Psoas muscle (tissue), 8 donors: ENCODE data around the gene IFNK. TPM values are rescaled to one million over a fixed set of nuclear protein-coding genes. Genes with fewer than 3 reads are reported as not detected.
A peak's percentile ranks its signal among the peaks of the same experiment; 100 is the strongest.

ENCODE experiments used
- ATAC-seq, 4 donors: fragments of 200-7000 bp; cut with Tn5 transposase; one replicate each; pipeline ENCODE4 v1.9.1; 2020; ENCODE audit warnings: moderate library complexity in 3 of 4, mild to moderate bottlenecking in 2 of 4
- DNase-seq, 2 donors: peaks; one replicate each; pipeline ENCODE4 v3.0.0-alpha.2; 2020
- H3K27ac ChIP-seq: fragments of 200-600 bp; one replicate; pipeline ENCODE4 v1.8.0; 2022
- H3K27me3 ChIP-seq, 3 donors: fragments of 200-600 bp in 1 of 3; one replicate each; pipeline versions ENCODE4 v1.6.1 to v1.8.0; 2013 to 2022; ENCODE audit warnings: low read length in 2 of 3, mild to moderate bottlenecking in 2 of 3, moderate library complexity in 1 of 3; ENCODE audit not compliant: insufficient read depth in 3 of 3
- H3K36me3 ChIP-seq, 2 donors: fragments of 200-600 bp in 1 of 2; one replicate each; pipeline versions ENCODE4 v1.6.1 to v1.8.0; 2013 to 2022; ENCODE audit warnings: low read depth in 1 of 2, mild to moderate bottlenecking in 1 of 2, moderate library complexity in 1 of 2; ENCODE audit not compliant: insufficient read depth in 1 of 2
- H3K4me1 ChIP-seq: fragments of 200-600 bp; one replicate; pipeline ENCODE4 v1.8.0; 2022
- H3K4me3 ChIP-seq: fragments of 200-600 bp; one replicate; pipeline ENCODE4 v1.8.0; 2022; ENCODE audit warnings: mild to moderate bottlenecking
- H3K9me3 ChIP-seq: fragments of 200-600 bp; one replicate; pipeline ENCODE4 v1.8.0; 2022
- WGBS, 3 donors: extraction: QIAGEN DNeasy Blood & Tissue Kit; methylation state at CpG; one replicate each; pipeline versions ENCODE4 v1.1.6 to v1.1.7; 2013; 5-methylcytosine and 5-hydroxymethylcytosine counted together
- intact Hi-C, 2 donors: fragments of 100-400 bp; cut with DNase I; formaldehyde crosslinking; loops; one replicate each; pipeline versions ENCODE4 v1.11.0 to v1.14.2; 2022
- polyA plus RNA-seq, 3 donors: library from polyadenylated mRNA; stranded (reverse); fragments of 200-250 nt; gene quantifications; one replicate each; pipeline ENCODE4 v1.2.3, GENCODE V29; 2013
- total RNA-seq, 4 donors: library from RNA; stranded (reverse); fragmentation: NEBNext Ultra II Directional in 2 of 4; extraction: Animal tissue kit (Norgen Biotek cat#: 25700) in 2 of 4; gene quantifications; one replicate each; pipeline versions ENCODE4 v1.2.1 to v1.2.4, GENCODE V29; 2021 to 2023
- TF ChIP-seq, protein P1 (sequence below): fragments of 200-600 bp; IDR thresholded peaks from one replicate; pipeline ENCODE4 v1.8.0; 2022; ENCODE audit warnings: antibody characterized with exemption
- donor health status: healthy with polysubstance abuse.
- donor health status: DM: no; HTN: no; CAD: no; lungs with moderate emphysema.
- donor health status: Bipolar disorder and iron deficiency.
- donor health status: healthy.
- donor health status: DM: yes; HTN: yes; CAD: no.
- donor health status: DM: no; HTN: no; CAD: no.
- donor health status: DM: no; HTN: no; CAD: no.
- donor health status: DM: yes; HTN: yes; CAD: no.

Gene IFNK
- total and polyA plus RNA-seq, 7 donors, result not detected

DNA sequence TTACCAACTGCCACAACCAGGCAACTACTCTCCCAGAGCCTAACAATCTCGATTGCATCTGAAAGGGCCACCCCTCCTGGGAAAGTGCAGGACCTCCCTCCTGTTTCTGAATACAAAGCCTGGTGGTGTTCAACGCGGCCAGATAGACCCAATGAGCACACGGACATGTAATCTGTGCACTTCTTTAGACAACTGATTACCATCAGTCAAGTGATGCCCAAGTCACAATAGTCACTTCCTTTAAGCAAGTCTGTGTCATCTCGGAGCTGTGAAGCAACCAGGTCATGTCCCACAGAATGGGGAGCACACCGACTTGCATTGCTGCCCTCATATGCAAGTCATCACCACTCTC, 48.5 kb downstream of the IFNK start:
- H3K27ac ChIP-seq, result peak overlapping the region; percentile 97
- H3K9me3 ChIP-seq, result no peaks in the 10 kb centered on the region
- H3K27me3 ChIP-seq, result no peaks in the 10 kb centered on the region
- peak; percentile 44 to 68 (median 64) for ATAC-seq
- peak overlapping the region; percentile 88 for H3K4me3 ChIP-seq
- intact Hi-C loops, result no loop called here
- H3K36me3 ChIP-seq, result peaks cover 0 to 2% of the 10 kb centered on the region in 2 donors
- TF ChIP-seq, protein P1, sequence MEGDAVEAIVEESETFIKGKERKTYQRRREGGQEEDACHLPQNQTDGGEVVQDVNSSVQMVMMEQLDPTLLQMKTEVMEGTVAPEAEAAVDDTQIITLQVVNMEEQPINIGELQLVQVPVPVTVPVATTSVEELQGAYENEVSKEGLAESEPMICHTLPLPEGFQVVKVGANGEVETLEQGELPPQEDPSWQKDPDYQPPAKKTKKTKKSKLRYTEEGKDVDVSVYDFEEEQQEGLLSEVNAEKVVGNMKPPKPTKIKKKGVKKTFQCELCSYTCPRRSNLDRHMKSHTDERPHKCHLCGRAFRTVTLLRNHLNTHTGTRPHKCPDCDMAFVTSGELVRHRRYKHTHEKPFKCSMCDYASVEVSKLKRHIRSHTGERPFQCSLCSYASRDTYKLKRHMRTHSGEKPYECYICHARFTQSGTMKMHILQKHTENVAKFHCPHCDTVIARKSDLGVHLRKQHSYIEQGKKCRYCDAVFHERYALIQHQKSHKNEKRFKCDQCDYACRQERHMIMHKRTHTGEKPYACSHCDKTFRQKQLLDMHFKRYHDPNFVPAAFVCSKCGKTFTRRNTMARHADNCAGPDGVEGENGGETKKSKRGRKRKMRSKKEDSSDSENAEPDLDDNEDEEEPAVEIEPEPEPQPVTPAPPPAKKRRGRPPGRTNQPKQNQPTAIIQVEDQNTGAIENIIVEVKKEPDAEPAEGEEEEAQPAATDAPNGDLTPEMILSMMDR, result no peak
- WGBS, 3 donors, result 0 to 2% (median 0%) methylated on average over 6 of the region's 6 CpGs
- H3K4me1 ChIP-seq, result peaks cover 11% of the 10 kb centered on the region
- DNase-seq, result no peak

DNA sequence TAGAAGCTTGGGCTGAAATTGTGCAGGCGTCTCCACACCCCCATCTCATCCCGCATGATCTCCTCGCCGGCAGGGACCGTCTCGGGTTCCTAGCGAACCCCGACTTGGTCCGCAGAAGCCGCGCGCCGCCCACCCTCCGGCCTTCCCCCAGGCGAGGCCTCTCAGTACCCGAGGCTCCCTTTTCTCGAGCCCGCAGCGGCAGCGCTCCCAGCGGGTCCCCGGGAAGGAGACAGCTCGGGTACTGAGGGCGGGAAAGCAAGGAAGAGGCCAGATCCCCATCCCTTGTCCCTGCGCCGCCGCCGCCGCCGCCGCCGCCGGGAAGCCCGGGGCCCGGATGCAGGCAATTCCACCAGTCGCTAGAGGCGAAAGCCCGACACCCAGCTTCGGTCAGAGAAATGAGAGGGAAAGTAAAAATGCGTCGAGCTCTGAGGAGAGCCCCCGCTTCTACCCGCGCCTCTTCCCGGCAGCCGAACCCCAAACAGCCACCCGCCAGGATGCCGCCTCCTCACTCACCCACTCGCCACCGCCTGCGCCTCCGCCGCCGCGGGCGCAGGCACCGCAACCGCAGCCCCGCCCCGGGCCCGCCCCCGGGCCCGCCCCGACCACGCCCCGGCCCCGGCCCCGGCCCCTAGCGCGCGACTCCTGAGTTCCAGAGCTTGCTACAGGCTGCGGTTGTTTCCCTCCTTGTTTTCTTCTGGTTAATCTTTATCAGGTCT, 49.0 kb downstream of the IFNK start, which contains the start of gene C9orf72:
Gene C9orf72, minus strand, starts transcription at position 564 of the 716 bp plus-strand sequence. CDS start 6,361 bp downstream, outside the sequence.
- Histone ChIP-seq H3K27ac (peak within 1 kb of the TSS; percentile 97), H3K9me3 (peaks cover 1% of the 10 kb centered on the region), H3K27me3 (no peaks in the 10 kb centered on the region), H3K4me3 (peak within 1 kb of the TSS; percentile 88), H3K36me3 (peaks cover 0 to 2% of the 10 kb centered on the region in 2 donors), H3K4me1 (peaks cover 11% of the 10 kb centered on the region)
- intact Hi-C loops, result no loop called here
- peak; percentile 93 to 95 (median 94) for ATAC-seq
- TF ChIP-seq, protein P1, result no peak
- peak; percentile 78 to 89 for DNase-seq
- WGBS, 3 donors, result 0 to 1% (median 1%) methylated on average over 42 to 71 of the region's 72 CpGs

DNA sequence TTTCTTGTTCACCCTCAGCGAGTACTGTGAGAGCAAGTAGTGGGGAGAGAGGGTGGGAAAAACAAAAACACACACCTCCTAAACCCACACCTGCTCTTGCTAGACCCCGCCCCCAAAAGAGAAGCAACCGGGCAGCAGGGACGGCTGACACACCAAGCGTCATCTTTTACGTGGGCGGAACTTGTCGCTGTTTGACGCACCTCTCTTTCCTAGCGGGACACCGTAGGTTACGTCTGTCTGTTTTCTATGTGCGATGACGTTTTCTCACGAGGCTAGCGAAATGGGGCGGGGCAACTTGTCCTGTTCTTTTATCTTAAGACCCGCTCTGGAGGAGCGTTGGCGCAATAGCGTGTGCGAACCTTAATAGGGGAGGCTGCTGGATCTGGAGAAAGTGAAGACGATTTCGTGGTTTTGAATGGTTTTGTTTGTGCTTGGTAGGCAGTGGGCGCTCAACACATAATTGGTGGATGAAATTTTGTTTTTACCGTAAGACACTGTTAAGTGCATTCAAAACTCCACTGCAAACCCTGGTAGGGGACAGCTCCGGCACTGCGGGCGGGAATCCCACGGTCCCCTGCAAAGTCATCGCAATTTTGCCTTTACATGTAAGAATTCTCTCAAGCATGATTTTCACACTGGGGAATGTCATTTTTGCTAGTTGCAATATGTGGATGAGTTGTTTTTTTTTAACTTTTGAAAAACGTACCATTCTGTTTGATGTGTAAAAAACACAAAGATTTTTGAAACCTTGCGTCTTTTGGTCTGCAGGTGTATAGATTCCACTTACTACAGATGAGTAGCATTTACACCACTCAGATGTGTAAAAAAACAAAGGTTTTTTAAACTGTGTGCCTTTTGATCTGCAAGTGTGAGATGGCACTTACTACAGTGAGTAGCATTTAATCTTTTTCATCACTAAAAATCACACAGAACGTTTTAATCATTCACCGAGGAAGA, 49.8 kb downstream of the IFNK start:
- WGBS, 3 donors, result 2 to 3% (median 2%) methylated on average over 34 to 35 of the region's 35 CpGs

More for the DNA sequence above, 49.8 kb downstream of the IFNK start:
- ATAC-seq (peak; percentile 91 to 94 (median 92)), DNase-seq (peak; percentile 94 to 96)
- H3K36me3 ChIP-seq, result peaks cover 0 to 2% of the 10 kb centered on the region in 2 donors
- intact Hi-C loops, result no loop called here
- no peaks in the 10 kb centered on the region for H3K27me3 ChIP-seq
- H3K27ac ChIP-seq, result peak overlapping the region; percentile 97
- H3K4me3 ChIP-seq, result peak overlapping the region; percentile 88
- H3K9me3 ChIP-seq, result peaks cover 3% of the 10 kb centered on the region
- H3K4me1 ChIP-seq, result peaks cover 11% of the 10 kb centered on the region
- TF ChIP-seq, protein P1, result peak; percentile 2

Other genes starting within 250 kb of the IFNK start
- not detected for gene EQTN, start 227.1 kb upstream of the IFNK start, total RNA-seq
- not detected for gene EQTN, start 227.1 kb upstream of the IFNK start, polyA plus RNA-seq
- gene MOB3B, start 5.5 kb downstream of the IFNK start, total RNA-seq, result 1 to 10 TPM; 1.1 to 4.5 (median 1.9) TPM
- 1 to 10 TPM in 2 of 3 donors, under 1 TPM in 1; 0.57 to 3.8 (median 1.8) TPM for gene MOB3B, start 5.5 kb downstream of the IFNK start, polyA plus RNA-seq
- gene C9orf72, start 49.2 kb downstream of the IFNK start, total RNA-seq, result 10 to 100 TPM; 12.9 to 26.8 (median 19.6) TPM
- 10 to 100 TPM; 10.5 to 21.3 (median 13.1) TPM for gene C9orf72, start 49.2 kb downstream of the IFNK start, polyA plus RNA-seq